ENCODE measurements around the gene C13orf46.

Gene C13orf46

GRCh38 chr13:113905018-113905417 lies 68.9 kb downstream of the C13orf46 start:
- DNase-seq (ENCODE audit: low spot score), result no peak

GRCh38 chr13:113904411-113904810 lies 69.5 kb downstream of the C13orf46 start:
- DNase-seq (ENCODE audit: low spot score), result no peak

- DNase-seq (ENCODE audit: low spot score), result no peak
Measured at GRCh38 chr13:113903912-113904311, 70.0 kb downstream of the C13orf46 start.
